ENCODE results near the gene GPR55. TPM values are rescaled to one million over a fixed set of nuclear protein-coding genes. Genes with fewer than 3 reads are reported as not detected.

The GPR55 gene
- total RNA-seq, 1 experiment from 2014 or later = not detected

DNA sequence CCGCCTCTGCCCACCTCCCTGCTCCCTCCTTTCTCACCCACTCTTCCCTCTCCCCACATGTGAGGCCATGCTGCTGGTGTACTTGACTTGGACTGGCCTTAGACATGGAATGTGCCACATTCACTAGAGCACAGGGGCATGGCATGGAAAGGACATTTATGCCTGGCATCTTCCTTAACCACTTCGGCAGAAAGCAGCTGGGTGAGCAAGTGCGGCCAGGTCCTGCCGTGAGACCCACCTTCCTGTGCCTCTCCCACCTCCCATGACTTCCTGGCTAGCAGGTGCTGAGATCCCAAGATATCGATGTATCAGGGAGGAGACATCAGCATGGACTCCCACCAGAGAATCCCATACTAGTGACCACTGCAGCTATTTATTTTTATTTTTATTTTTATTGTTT is 13.0 kb downstream of the GPR55 start:
- no peak overlapping the region for H3K27ac Mint-ChIP-seq (ENCODE audit: unreplicated experiment)
- H3K36me3 Mint-ChIP-seq (ENCODE audit: insufficient read depth, unreplicated experiment) = no peaks in the 10 kb centered on the region
- intact Hi-C loops (cut with micrococcal nuclease; ENCODE audit: unreplicated experiment) = no loop called here
- H3K4me1 Mint-ChIP-seq (ENCODE audit: low read depth, unreplicated experiment) = no peaks in the 10 kb centered on the region
- no peaks in the 10 kb centered on the region for H3K9me3 Mint-ChIP-seq (ENCODE audit: low read depth, unreplicated experiment)
- DNase-seq = no peak
- H3K27me3 Mint-ChIP-seq (ENCODE audit: unreplicated experiment) = peaks cover 89% of the 10 kb centered on the region
- TF ChIP-seq, protein P1, sequence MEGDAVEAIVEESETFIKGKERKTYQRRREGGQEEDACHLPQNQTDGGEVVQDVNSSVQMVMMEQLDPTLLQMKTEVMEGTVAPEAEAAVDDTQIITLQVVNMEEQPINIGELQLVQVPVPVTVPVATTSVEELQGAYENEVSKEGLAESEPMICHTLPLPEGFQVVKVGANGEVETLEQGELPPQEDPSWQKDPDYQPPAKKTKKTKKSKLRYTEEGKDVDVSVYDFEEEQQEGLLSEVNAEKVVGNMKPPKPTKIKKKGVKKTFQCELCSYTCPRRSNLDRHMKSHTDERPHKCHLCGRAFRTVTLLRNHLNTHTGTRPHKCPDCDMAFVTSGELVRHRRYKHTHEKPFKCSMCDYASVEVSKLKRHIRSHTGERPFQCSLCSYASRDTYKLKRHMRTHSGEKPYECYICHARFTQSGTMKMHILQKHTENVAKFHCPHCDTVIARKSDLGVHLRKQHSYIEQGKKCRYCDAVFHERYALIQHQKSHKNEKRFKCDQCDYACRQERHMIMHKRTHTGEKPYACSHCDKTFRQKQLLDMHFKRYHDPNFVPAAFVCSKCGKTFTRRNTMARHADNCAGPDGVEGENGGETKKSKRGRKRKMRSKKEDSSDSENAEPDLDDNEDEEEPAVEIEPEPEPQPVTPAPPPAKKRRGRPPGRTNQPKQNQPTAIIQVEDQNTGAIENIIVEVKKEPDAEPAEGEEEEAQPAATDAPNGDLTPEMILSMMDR (IDR thresholded peaks at IDR 0.05; ENCODE audit: unreplicated experiment) = no peak
- CTCF ChIA-PET = interaction anchor here (1.4 kb wide), 1 partner anchor 16 kb away, joined by 4 read pairs; no protein-coding TSS in a partner anchor
- no TSS peak for BruUV-seq (replicated peaks)
- H3K4me3 Mint-ChIP-seq (ENCODE audit: low read depth, unreplicated experiment) = no peak overlapping the region

DNA sequence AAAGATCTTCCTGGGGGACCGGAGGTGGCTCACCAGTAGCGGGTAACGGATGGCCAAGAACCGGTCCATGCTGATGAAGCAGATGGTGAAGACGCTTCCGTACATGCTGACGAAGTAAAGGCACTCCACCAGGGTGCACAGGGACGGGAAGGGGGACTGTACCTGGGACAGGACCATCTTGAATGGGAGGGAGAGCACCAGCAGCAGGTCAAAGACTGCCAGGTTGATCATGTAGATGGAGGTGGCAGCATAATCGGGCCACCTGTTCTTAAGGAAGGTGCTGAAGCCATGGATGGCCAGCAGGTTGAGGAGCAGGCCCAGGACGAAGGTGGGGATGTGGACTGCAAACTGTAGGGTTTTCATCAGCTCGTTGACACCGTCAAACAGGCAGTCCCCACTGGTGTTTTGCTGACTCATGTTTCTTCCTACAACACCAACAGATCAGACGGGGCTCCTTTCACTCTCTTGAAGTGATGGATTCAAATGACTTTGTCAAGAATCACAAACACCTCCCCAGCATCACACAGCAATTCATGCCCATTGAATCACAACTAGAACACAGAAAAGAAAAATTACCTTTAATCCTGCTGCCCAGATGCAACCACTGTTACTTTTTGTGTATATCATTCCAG is 14.4 kb downstream of the GPR55 start:
- H3K4me1 Mint-ChIP-seq (ENCODE audit: low read depth, unreplicated experiment) = no peaks in the 10 kb centered on the region
- H3K4me3 Mint-ChIP-seq (ENCODE audit: low read depth, unreplicated experiment) = no peak overlapping the region
- no peak for DNase-seq
- TF ChIP-seq, protein P1 (IDR thresholded peaks at IDR 0.05; ENCODE audit: unreplicated experiment) = no peak
- H3K27me3 Mint-ChIP-seq (ENCODE audit: unreplicated experiment) = peaks cover 88% of the 10 kb centered on the region
- CTCF ChIA-PET = no interaction called here
- no TSS peak for BruUV-seq (replicated peaks)
- H3K9me3 Mint-ChIP-seq (ENCODE audit: low read depth, unreplicated experiment) = no peaks in the 10 kb centered on the region
- H3K27ac Mint-ChIP-seq (ENCODE audit: unreplicated experiment) = no peak overlapping the region
- intact Hi-C loops (cut with micrococcal nuclease; ENCODE audit: unreplicated experiment) = loop anchor here (2.0 kb wide), 1 partner anchor 62 kb away; no protein-coding TSS in a partner anchor
- no peaks in the 10 kb centered on the region for H3K36me3 Mint-ChIP-seq (ENCODE audit: insufficient read depth, unreplicated experiment)

DNA sequence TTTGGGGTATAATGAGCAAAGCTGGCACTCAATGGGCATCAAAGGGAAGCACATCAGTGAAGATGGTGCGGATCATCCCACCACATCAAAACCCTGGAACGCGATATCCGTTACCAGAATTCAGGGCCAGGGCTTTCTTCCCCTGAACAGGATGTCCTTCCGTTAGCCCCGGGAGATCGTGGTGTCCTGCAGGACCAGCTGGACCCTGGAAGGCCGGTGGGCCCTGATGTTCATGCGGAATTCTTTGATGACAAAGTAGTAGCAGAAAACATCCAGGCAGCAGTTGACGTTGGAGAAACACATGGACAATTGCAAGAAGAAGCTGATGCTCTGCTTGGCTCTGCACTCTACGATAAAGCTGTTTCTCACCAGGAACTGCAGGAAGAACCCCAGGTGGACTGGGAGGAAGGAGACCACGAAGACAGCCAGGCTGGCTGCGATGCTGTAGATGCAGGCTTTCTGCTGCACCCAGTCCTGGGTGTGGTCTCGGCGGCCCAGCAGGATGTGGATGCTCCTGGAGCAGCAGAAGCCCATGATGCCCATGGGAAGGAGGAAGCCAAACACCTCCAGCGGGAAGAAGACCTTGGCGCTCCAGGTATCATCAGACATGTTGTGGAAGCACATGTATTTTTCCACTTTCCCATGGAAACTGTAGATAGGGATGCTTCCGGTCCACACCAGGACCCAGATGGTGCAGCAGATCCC is 15.0 kb downstream of the GPR55 start:
- Mint-ChIP-seq H3K4me1 (ENCODE audit: low read depth, unreplicated experiment) (no peaks in the 10 kb centered on the region), H3K9me3 (ENCODE audit: low read depth, unreplicated experiment) (no peaks in the 10 kb centered on the region), H3K4me3 (ENCODE audit: low read depth, unreplicated experiment) (no peak overlapping the region), H3K36me3 (ENCODE audit: insufficient read depth, unreplicated experiment) (no peaks in the 10 kb centered on the region), H3K27me3 (ENCODE audit: unreplicated experiment) (peaks cover 88% of the 10 kb centered on the region), H3K27ac (ENCODE audit: unreplicated experiment) (no peak overlapping the region)
- intact Hi-C loops (cut with micrococcal nuclease; ENCODE audit: unreplicated experiment) = loop anchor here (2.0 to 10.0 kb wide), 2 partner anchors 61 to 145 kb away; partner anchors contain the start of gene PSMD1
- TF ChIP-seq, protein P1 (IDR thresholded peaks at IDR 0.05; ENCODE audit: unreplicated experiment) = no peak
- no TSS peak for BruUV-seq (replicated peaks)
- CTCF ChIA-PET = no interaction called here
- DNase-seq = no peak

DNA sequence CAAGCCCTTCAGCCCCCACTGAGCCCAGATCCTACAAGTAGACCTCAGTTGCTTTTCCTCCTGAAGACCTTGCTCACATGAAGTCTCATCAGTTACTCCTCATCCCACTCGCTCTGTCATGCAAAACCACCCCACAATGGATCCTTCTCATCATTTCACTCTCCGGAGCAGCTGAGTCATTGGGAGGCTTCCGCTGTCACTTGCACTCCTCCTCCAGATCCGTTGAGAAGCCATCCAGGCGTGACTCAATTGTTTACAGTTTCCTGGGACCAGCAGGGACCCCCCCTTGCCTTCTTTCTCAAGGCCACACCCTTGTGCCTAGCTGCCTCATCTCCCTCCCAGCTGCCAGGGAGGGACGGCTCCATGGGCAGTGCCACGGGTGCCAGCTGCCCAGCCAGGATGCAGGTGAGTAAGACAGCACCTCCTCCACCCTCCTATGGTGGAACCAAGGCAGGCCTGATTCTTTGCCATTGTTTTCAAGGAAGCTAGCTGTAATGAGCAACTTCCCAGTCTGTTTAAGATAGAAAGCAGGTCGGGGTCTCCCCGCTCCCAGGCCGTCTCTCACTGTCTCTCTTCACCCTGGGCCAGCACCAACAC is 16.3 kb downstream of the GPR55 start:
- Mint-ChIP-seq H3K36me3 (ENCODE audit: insufficient read depth, unreplicated experiment) (no peaks in the 10 kb centered on the region), H3K27ac (ENCODE audit: unreplicated experiment) (no peak overlapping the region), H3K27me3 (ENCODE audit: unreplicated experiment) (peaks cover 87% of the 10 kb centered on the region), H3K4me3 (ENCODE audit: low read depth, unreplicated experiment) (no peak overlapping the region), H3K4me1 (ENCODE audit: low read depth, unreplicated experiment) (no peaks in the 10 kb centered on the region), H3K9me3 (ENCODE audit: low read depth, unreplicated experiment) (no peaks in the 10 kb centered on the region)
- DNase-seq = no peak
- CTCF ChIA-PET = interaction anchor here (0.6 kb wide), 1 partner anchor 97 kb away, joined by 3 read pairs; no protein-coding TSS in a partner anchor
- TF ChIP-seq, protein P1 (IDR thresholded peaks at IDR 0.05; ENCODE audit: unreplicated experiment) = no peak
- no TSS peak for BruUV-seq (replicated peaks)
- intact Hi-C loops (cut with micrococcal nuclease; ENCODE audit: unreplicated experiment) = loop anchor here (10.0 kb wide), 1 partner anchor 146 kb away; the partner anchor contains the start of gene PSMD1
